HepG2 (cell line): ENCODE data around the gene RGS19. TPM values are rescaled to one million over a fixed set of nuclear protein-coding genes. Genes with fewer than 3 reads are reported as not detected.

Experiments
- ATAD3A ChIP-seq: sonication (generic); formaldehyde crosslinking; IDR thresholded peaks from 2 replicates; pipeline ENCODE4 v1.4.0; 2020; ENCODE audit warnings: missing genetic modification reagents
- ATF1 ChIP-seq: IDR thresholded peaks from 2 replicates; pipeline ENCODE4 v1.6.1; 2016; ENCODE audit warnings: mild to moderate bottlenecking, control low read depth
- CEBPB ChIP-seq: IDR thresholded peaks from 2 replicates; pipeline ENCODE4 v1.6.1; 2011; ENCODE audit warnings: low read depth, low read length, improper control_type of control experiment, borderline replicate concordance
- JUN ChIP-seq: sonication (generic); formaldehyde crosslinking; IDR thresholded peaks from 2 replicates; pipeline ENCODE4 v1.4.0; 2020; ENCODE audit warnings: mild to moderate bottlenecking, missing genetic modification reagents
- MATR3 ChIP-seq: sonication (generic); formaldehyde crosslinking; IDR thresholded peaks from 2 replicates; pipeline ENCODE4 v1.4.0; 2020; ENCODE audit warnings: missing genetic modification reagents
- MIXL1 ChIP-seq: IDR thresholded peaks from 2 replicates; pipeline ENCODE4 v1.6.1; 2016
- NAIF1 ChIP-seq: sonication (generic); formaldehyde crosslinking; IDR thresholded peaks from 2 replicates; pipeline ENCODE4 v1.5.0; 2020; ENCODE audit warnings: mild to moderate bottlenecking, missing genetic modification reagents, borderline replicate concordance
- NR2F2 ChIP-seq: IDR thresholded peaks from 2 replicates; pipeline ENCODE4 v1.6.1; 2012; ENCODE audit warnings: low read depth, inconsistent platforms, borderline replicate concordance
- PLRG1 ChIP-seq: fragments of 450-650 bp; conservative IDR thresholded peaks from 2 replicates; pipeline ENCODE4 v1.6.1; 2016
- RFX5 ChIP-seq: IDR thresholded peaks from 2 replicates; pipeline ENCODE4 v1.6.1; 2011; ENCODE audit warnings: low read depth, low read length, improper control_type of control experiment
- RNF219 ChIP-seq: sonication (generic); formaldehyde crosslinking; IDR thresholded peaks from 2 replicates; pipeline ENCODE4 v1.5.0; 2020; ENCODE audit warnings: mild to moderate bottlenecking, missing genetic modification reagents
- TGIF2 ChIP-seq: IDR thresholded peaks from 2 replicates; pipeline ENCODE4 v1.6.1; 2016; ENCODE audit warnings: control low read depth, missing compliant biosample characterization
- TRAFD1 ChIP-seq: sonication (generic); formaldehyde crosslinking; IDR thresholded peaks from 2 replicates; pipeline ENCODE4 v1.5.1; 2020; ENCODE audit warnings: missing genetic modification reagents, mild to moderate bottlenecking, borderline replicate concordance
- ZBTB38 ChIP-seq: sonication (generic); formaldehyde crosslinking; IDR thresholded peaks from 2 replicates; pipeline ENCODE4 v1.5.1; 2020; ENCODE audit warnings: mild to moderate bottlenecking, missing genetic modification reagents
- ZNF234 ChIP-seq: sonication (generic); formaldehyde crosslinking; conservative IDR thresholded peaks from 2 replicates; pipeline ENCODE4 v1.5.1; 2020; ENCODE audit warnings: mild to moderate bottlenecking, missing genetic modification reagents
- ZNF276 ChIP-seq: sonication (generic); formaldehyde crosslinking; IDR thresholded peaks from 2 replicates; pipeline ENCODE4 v1.4.0; 2020; ENCODE audit warnings: mild to moderate bottlenecking, low read depth, missing genetic modification reagents
- ZNF879 ChIP-seq: sonication (generic); formaldehyde crosslinking; IDR thresholded peaks from 2 replicates; pipeline ENCODE4 v1.8.1; 2023; ENCODE audit warnings: missing genetic modification reagents
- polyA plus RNA-seq, 8 experiments: library from polyadenylated mRNA; depleted of rRNA in 3 of 8; stranded (reverse) in 7 of 8; unstranded in 1 of 8; fragments of >200 nt; fragmentation: Illumina TruSeq in 4 of 8; extraction: Trizol in 4 of 8; gene quantifications; 2 replicates each; pipeline versions ENCODE4 v1.2.1 to v1.2.3, GENCODE V29; 2011 to 2016; ENCODE audit warnings: low read depth in 4 of 8, missing spikeins in 1 of 8, mixed read lengths in 1 of 8; ENCODE audit not compliant: insufficient read depth in 1 of 8
- total RNA-seq, 5 experiments: library from RNA; depleted of rRNA; stranded (reverse); fragments of >200 nt; fragmentation: Illumina TruSeq; extraction: Trizol; gene quantifications; 2 replicates each; pipeline ENCODE4 v1.2.3, GENCODE V29; 2016; ENCODE audit warnings: low read depth in 1 of 5
- TF ChIP-seq, protein P1 (sequence below): sonication (generic); formaldehyde crosslinking; IDR thresholded peaks from 2 replicates; pipeline ENCODE4 v1.8.0; 2022; ENCODE audit warnings: missing genetic modification reagents, mild to moderate bottlenecking, inconsistent platforms, borderline replicate concordance
- TF ChIP-seq, protein P2 (sequence below): sonication (generic); formaldehyde crosslinking; IDR thresholded peaks from 2 replicates; pipeline ENCODE4 v1.4.0; 2020; ENCODE audit warnings: missing genetic modification reagents, borderline replicate concordance

RGS19 gene
- total and polyA plus RNA-seq, 2 of the 13 experiments (the other 11 are each of a cell fraction or from before 2014, with no cell fraction given) = 10.7 to 11.9 TPM

DNA sequence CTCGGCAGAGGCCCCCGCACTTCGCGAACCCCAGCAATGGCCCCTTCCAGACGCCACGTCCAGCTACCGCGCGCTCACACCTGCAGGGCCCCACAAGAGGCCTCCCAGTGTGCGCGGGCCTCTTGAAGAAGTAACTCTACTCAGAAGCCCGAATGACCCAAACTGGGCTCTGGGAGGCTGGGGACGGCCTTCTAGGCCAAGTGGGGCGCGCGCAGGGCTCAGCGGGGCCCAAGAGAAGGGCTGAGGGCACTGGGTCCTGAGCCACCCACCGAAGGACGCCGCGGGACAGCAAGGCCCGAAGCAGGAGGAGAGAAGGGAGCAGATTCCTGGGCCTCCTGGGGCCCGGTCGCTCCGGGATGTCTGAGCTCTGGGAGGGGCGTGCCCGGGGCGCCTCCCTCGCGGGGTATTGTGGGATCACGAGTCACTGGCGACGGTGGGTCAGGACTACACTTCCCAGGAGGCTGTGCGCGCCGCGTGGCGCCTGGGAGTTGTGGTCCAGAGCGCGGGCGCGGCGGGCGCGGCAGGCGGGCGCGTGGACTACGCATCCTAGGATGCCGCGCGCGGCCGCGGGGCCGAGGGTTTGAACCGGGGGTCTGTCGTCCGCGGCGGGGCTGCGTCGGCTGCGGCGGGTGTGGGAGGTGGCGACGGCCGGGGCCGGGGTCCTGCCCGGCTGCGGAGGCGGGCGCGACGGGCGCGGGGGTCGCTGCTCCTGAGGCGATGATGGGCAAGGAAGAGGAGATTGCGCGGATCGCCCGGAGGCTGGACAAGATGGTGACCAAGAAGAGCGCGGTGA lies 16.5 kb downstream of the RGS19 start, which contains the start of gene TCEA2 (continued):
- TF ChIP-seq MATR3 (no peak), ZNF276 (CRISPR knock-in tag) (no peak), CEBPB (no peak), ATF1 (CRISPR knock-in tag) (no peak), MIXL1 (CRISPR knock-in tag) (peak; percentile 82), TRAFD1 (CRISPR knock-in tag) (0 out of 2 replicates have a peak, but pooled peaks have one; percentile 58), ZNF879 (CRISPR knock-in tag) (peak; percentile 86), JUN (CRISPR knock-in tag) (no peak), RNF219 (CRISPR knock-in tag) (no peak), NR2F2 (no peak), TGIF2 (peak; percentile 90), RFX5 (peak; percentile 45; the same call in 1 of the 2 replicates), NAIF1 (CRISPR knock-in tag) (peak; percentile 37; the same call in 1 of the 2 replicates), ATAD3A (peak; percentile 88; the same call in 1 of the 2 replicates), PLRG1 (no peak), ZNF234 (peak; percentile 89), ZBTB38 (CRISPR knock-in tag) (peak; percentile 63)
- TF ChIP-seq, protein P1, sequence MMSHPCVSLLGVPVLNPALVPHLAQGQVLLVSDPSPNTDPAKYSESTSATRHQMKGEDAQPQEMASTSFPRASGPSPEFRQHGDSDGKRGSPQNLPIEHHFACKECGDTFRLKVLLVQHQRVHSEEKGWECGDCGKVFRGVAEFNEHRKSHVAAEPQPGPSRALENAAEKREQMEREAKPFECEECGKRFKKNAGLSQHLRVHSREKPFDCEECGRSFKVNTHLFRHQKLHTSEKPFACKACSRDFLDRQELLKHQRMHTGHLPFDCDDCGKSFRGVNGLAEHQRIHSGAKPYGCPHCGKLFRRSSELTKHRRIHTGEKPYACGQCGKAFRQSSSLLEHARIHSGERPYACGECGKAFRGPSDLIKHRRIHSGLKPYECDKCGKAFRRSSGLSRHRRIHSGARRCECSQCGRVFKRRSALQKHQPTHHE (CRISPR knock-in tag) = 0 out of 2 replicates have a peak, but pooled peaks have one; percentile 36
- TF ChIP-seq, protein P2, sequence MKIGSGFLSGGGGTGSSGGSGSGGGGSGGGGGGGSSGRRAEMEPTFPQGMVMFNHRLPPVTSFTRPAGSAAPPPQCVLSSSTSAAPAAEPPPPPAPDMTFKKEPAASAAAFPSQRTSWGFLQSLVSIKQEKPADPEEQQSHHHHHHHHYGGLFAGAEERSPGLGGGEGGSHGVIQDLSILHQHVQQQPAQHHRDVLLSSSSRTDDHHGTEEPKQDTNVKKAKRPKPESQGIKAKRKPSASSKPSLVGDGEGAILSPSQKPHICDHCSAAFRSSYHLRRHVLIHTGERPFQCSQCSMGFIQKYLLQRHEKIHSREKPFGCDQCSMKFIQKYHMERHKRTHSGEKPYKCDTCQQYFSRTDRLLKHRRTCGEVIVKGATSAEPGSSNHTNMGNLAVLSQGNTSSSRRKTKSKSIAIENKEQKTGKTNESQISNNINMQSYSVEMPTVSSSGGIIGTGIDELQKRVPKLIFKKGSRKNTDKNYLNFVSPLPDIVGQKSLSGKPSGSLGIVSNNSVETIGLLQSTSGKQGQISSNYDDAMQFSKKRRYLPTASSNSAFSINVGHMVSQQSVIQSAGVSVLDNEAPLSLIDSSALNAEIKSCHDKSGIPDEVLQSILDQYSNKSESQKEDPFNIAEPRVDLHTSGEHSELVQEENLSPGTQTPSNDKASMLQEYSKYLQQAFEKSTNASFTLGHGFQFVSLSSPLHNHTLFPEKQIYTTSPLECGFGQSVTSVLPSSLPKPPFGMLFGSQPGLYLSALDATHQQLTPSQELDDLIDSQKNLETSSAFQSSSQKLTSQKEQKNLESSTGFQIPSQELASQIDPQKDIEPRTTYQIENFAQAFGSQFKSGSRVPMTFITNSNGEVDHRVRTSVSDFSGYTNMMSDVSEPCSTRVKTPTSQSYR (CRISPR knock-in tag) = peak; percentile 65; the same call in 1 of the 2 replicates
